Smooth muscle cell (in vitro differentiated cells): ENCODE data around the gene RWDD2A. TPM values are rescaled to one million over a fixed set of nuclear protein-coding genes. Genes with fewer than 3 reads are reported as not detected.

ENCODE experiments used
- DNase-seq: peaks from one replicate; lab custom pipeline; 2025; ENCODE audit not compliant: unreplicated experiment; lab: John Stamatoyannopoulos, UW
- H2AFZ ChIP-seq: fragments of 200-600 bp; sonication (generic); 2 replicates; pipeline ENCODE4 v1.6.0; 2016; ENCODE audit warnings: antibody characterized with exemption, low read depth, mild to moderate bottlenecking
- H3F3A ChIP-seq: fragments of 200-600 bp; sonication (generic); 2 replicates; pipeline ENCODE4 v1.6.0; 2017; ENCODE audit warnings: antibody characterized with exemption, low read depth
- H3K27ac ChIP-seq: fragments of 200-600 bp; sonication (generic); 2 replicates; pipeline ENCODE4 v1.5.1; 2016; ENCODE audit warnings: low read depth, mild to moderate bottlenecking
- H3K27me3 ChIP-seq: fragments of 200-600 bp; sonication (generic); 2 replicates; pipeline ENCODE4 v1.6.1; 2016; ENCODE audit warnings: low read depth, mild to moderate bottlenecking
- H3K36me3 ChIP-seq: fragments of 200-600 bp; sonication (generic); 2 replicates; pipeline ENCODE4 v1.5.1; 2016; ENCODE audit warnings: low read depth
- H3K4me1 ChIP-seq: fragments of 200-600 bp; sonication (generic); 2 replicates; pipeline ENCODE4 v1.5.1; 2016; ENCODE audit warnings: low read depth
- H3K4me2 ChIP-seq: fragments of 200-600 bp; sonication (generic); 2 replicates; pipeline ENCODE4 v1.6.0; 2016; ENCODE audit warnings: mild to moderate bottlenecking
- H3K4me3 ChIP-seq: fragments of 200-600 bp; sonication (generic); 2 replicates; pipeline ENCODE4 v1.5.1; 2016; ENCODE audit warnings: mild to moderate bottlenecking
- H3K79me2 ChIP-seq: fragments of 200-600 bp; sonication (generic); 2 replicates; pipeline ENCODE4 v1.6.0; 2016; ENCODE audit warnings: low read depth, mild to moderate bottlenecking
- H3K9ac ChIP-seq: fragments of 200-600 bp; sonication (generic); 2 replicates; pipeline ENCODE4 v1.6.0; 2016; ENCODE audit warnings: low read depth
- H3K9me3 ChIP-seq: fragments of 200-600 bp; sonication (generic); replicated peaks from 2 replicates; pipeline ENCODE4 v1.5.1; 2016; ENCODE audit warnings: low read depth
- H4K20me1 ChIP-seq: fragments of 200-600 bp; sonication (generic); 2 replicates; pipeline ENCODE4 v1.6.0; 2016; ENCODE audit warnings: low read depth
- CTCF ChIP-seq: fragments of 200-600 bp; sonication (generic); IDR thresholded peaks from 2 replicates; pipeline ENCODE4 v1.5.1; 2017; ENCODE audit warnings: borderline replicate concordance, mild to moderate bottlenecking, antibody characterized with exemption; ENCODE audit not compliant: insufficient read depth, poor library complexity, severe bottlenecking
- WGBS: methylation state at CpG from one replicate; pipeline ENCODE4 v1.1.7; 2016; ENCODE audit warnings: low lambda C conversion rate; 5-methylcytosine and 5-hydroxymethylcytosine counted together
- polyA plus RNA-seq: library from polyadenylated mRNA; unstranded; fragments of >200 nt; fragmentation: Nextera tagmentation; extraction: Ambion mirVana; gene quantifications from 2 replicates; pipeline ENCODE4 v1.2.1, GENCODE V29; 2016
- total RNA-seq: library from RNA; depleted of rRNA; stranded (reverse); fragments of >200 nt; gene quantifications from 2 replicates; pipeline ENCODE4 v1.2.3, GENCODE V29; 2014

The RWDD2A gene
- total and polyA plus RNA-seq, 2 experiments from 2014 or later = 4.2 to 4.6 TPM

GRCh38 chr6:83247471-83247870 lies 54.3 kb downstream of the RWDD2A start:
- Histone ChIP-seq H3K4me1 (no peaks in the 10 kb centered on the region), H3K79me2 (no peaks in the 10 kb centered on the region), H2AFZ (no peak overlapping the region), H3K27ac (no peak overlapping the region), H4K20me1 (no peaks in the 10 kb centered on the region), H3F3A (no peaks in the 10 kb centered on the region), H3K9me3 (no peaks in the 10 kb centered on the region), H3K9ac (no peak overlapping the region), H3K27me3 (no peaks in the 10 kb centered on the region), H3K4me2 (no peak overlapping the region), H3K36me3 (no peaks in the 10 kb centered on the region), H3K4me3 (no peak overlapping the region)
- WGBS = 98% methylated on average over 3 of the region's 3 CpGs
- no peak for DNase-seq
- TF ChIP-seq CTCF = no peak

Other genes with a start within 250 kb of the RWDD2A start
- gene UBE3D, start 127.5 kb upstream of the RWDD2A start, total RNA-seq = 6.1 and 7.5 TPM in 2 replicates
- gene UBE3D, start 127.5 kb upstream of the RWDD2A start, polyA plus RNA-seq = 2.1 and 3.9 TPM in 2 replicates
- 11.0 and 14.3 TPM in 2 replicates for gene DOP1A, start 125.7 kb upstream of the RWDD2A start, total RNA-seq
- gene DOP1A, start 125.7 kb upstream of the RWDD2A start, polyA plus RNA-seq = 0.93 and 1.4 TPM in 2 replicates
- 173 and 206 TPM in 2 replicates for gene PGM3, start 92 bp upstream of the RWDD2A start, total RNA-seq
- 139 and 163 TPM in 2 replicates for gene PGM3, start 92 bp upstream of the RWDD2A start, polyA plus RNA-seq
- gene ME1, start 237.7 kb downstream of the RWDD2A start, total RNA-seq = 29.4 and 32.4 TPM in 2 replicates
- 31.4 and 32.0 TPM in 2 replicates for gene ME1, start 237.7 kb downstream of the RWDD2A start, polyA plus RNA-seq